ENCODE measurements around the gene TET3.
A peak's percentile ranks its signal among the peaks of the same experiment; 100 is the strongest.

The TET3 gene

GRCh38 chr2:73995810-73996209 lies 11.1 kb downstream of the TET3 start:
- Histone ChIP-seq H3K36me3 (ENCODE audit: insufficient read depth, low read length) (peaks cover 10% of the 10 kb centered on the region; the same call in 1 of the 2 replicates), H3K9ac (ENCODE audit: insufficient read length) (no peak overlapping the region), H3K4me3 (no peak overlapping the region), H3K27ac (no peak overlapping the region), H3K9me3 (ENCODE audit: low read depth, low read length) (no peaks in the 10 kb centered on the region)
- no peak for DNase-seq (ENCODE audit: low read depth, low spot score)
- TF ChIP-seq EZH2 (IDR thresholded peaks at IDR 0.05) (no peak), POLR2AphosphoS5 (IDR thresholded peaks at IDR 0.05; ENCODE audit: borderline replicate concordance, low read depth, low read length) (no peak), FOXP2 (optimal IDR thresholded peaks at IDR 0.05; ENCODE audit: control extremely low read depth, extremely low read length, insufficient read depth) (no peak)

DNA sequence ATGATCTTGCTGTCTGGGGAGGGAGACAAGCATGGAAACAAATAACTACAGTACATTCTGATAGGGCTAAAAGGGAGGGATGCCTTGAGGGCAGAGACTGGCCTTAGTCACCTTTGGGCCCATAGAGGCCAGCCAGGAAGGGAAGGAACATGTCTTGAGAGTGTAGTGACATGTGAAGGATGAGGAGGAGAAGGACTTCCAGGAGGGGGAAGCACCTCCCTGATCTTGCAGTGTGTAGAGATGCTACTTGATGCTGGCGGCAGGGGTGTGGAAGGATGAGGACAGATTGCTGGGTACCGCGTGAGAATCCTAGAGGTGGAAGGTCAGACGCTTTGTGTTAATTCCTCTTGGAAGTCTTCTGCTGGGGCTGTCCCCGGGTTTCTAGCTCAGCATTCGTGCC lies 13.1 kb downstream of the TET3 start:
- DNase-seq (ENCODE audit: low read depth, low spot score): no peak
- TF ChIP-seq POLR2AphosphoS5 (IDR thresholded peaks at IDR 0.05; ENCODE audit: borderline replicate concordance, low read depth, low read length) (no peak), FOXP2 (optimal IDR thresholded peaks at IDR 0.05; ENCODE audit: control extremely low read depth, extremely low read length, insufficient read depth) (no peak), EZH2 (IDR thresholded peaks at IDR 0.05) (no peak)
- H3K36me3 ChIP-seq (ENCODE audit: insufficient read depth, low read length): peaks cover 5% of the 10 kb centered on the region; the same call in 1 of the 2 replicates

GRCh38 chr2:73998451-73998850 lies 13.7 kb downstream of the TET3 start:
- Histone ChIP-seq H3K4me3 (no peak overlapping the region), H3K36me3 (ENCODE audit: insufficient read depth, low read length) (no peaks in the 10 kb centered on the region), H3K9ac (ENCODE audit: insufficient read length) (no peak overlapping the region), H3K9me3 (ENCODE audit: low read depth, low read length) (no peaks in the 10 kb centered on the region), H3K27ac (no peak overlapping the region)
- no peak for TF ChIP-seq FOXP2 (optimal IDR thresholded peaks at IDR 0.05; ENCODE audit: control extremely low read depth, extremely low read length, insufficient read depth)
- TF ChIP-seq EZH2 (IDR thresholded peaks at IDR 0.05): no peak
- no peak for TF ChIP-seq POLR2AphosphoS5 (IDR thresholded peaks at IDR 0.05; ENCODE audit: borderline replicate concordance, low read depth, low read length)
- DNase-seq (ENCODE audit: low read depth, low spot score): no peak

More for the DNA sequence above, 13.1 kb downstream of the TET3 start:
- no peaks in the 10 kb centered on the region for H3K9me3 ChIP-seq (ENCODE audit: low read depth, low read length)
- no peak overlapping the region for H3K4me3 ChIP-seq
- no peak overlapping the region for H3K27ac ChIP-seq
- H3K9ac ChIP-seq (ENCODE audit: insufficient read length): no peak overlapping the region

DNA sequence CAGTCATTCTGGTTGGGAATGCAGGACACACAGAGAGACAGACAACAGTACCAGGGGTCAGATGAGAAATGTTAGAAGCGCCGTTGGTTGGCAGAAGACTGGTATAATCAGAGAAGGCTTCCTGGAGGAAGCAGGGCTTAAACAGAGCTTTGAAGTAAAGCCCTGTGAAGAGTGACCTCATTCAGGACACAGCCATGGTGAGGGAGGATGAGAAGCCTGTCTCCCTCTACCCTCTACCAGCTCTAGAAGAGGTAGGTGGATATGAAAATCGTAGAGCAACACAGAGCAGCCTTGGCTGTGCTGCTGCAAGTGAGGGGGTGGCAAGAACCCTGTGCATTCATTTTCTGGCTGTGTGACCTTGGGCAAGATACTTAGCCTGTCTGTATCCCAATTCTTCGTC lies 14.2 kb downstream of the TET3 start:
- Histone ChIP-seq H3K9ac (ENCODE audit: insufficient read length) (no peak overlapping the region), H3K36me3 (ENCODE audit: insufficient read depth, low read length) (no peaks in the 10 kb centered on the region), H3K9me3 (ENCODE audit: low read depth, low read length) (no peaks in the 10 kb centered on the region), H3K27ac (no peak overlapping the region), H3K4me3 (no peak overlapping the region)
- TF ChIP-seq EZH2 (IDR thresholded peaks at IDR 0.05) (no peak), FOXP2 (optimal IDR thresholded peaks at IDR 0.05; ENCODE audit: control extremely low read depth, extremely low read length, insufficient read depth) (no peak), POLR2AphosphoS5 (IDR thresholded peaks at IDR 0.05; ENCODE audit: borderline replicate concordance, low read depth, low read length) (no peak)
- DNase-seq (ENCODE audit: low read depth, low spot score): no peak

- DNase-seq (ENCODE audit: low read depth, low spot score): no peak
- TF ChIP-seq POLR2AphosphoS5 (IDR thresholded peaks at IDR 0.05; ENCODE audit: borderline replicate concordance, low read depth, low read length) (no peak), EZH2 (IDR thresholded peaks at IDR 0.05) (no peak), FOXP2 (optimal IDR thresholded peaks at IDR 0.05; ENCODE audit: control extremely low read depth, extremely low read length, insufficient read depth) (peak; percentile 82)
- no peak overlapping the region for H3K9ac ChIP-seq (ENCODE audit: insufficient read length)
- no peaks in the 10 kb centered on the region for H3K9me3 ChIP-seq (ENCODE audit: low read depth, low read length)
- peak overlapping the region; percentile 23; the same call in 1 of the 2 replicates for H3K4me3 ChIP-seq
- no peak overlapping the region for H3K27ac ChIP-seq
- no peaks in the 10 kb centered on the region; the same call in 1 of the 2 replicates for H3K36me3 ChIP-seq (ENCODE audit: insufficient read depth, low read length)
These were observed 15.3 kb downstream of the TET3 start for GRCh38 chr2:73999881-74000597.

DNA sequence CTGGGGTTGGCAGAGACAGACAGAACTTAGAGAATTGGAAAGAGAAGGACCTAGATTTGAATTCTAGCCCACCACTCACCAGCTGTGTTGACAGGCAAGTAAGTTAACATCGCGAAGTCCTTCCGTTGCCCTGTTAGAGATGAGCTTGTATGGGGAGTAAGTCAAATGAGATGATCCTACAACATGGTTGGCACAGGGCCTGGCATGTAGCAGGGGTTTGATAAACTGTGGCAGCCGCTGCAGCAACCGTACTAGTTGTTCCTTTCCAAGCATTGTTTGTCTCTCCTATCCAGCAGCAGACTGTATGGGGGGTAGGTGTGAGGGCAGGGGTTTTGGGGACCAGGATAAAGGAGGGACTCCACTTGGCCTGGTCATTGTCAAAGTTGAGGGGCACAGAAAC lies 16.0 kb downstream of the TET3 start:
- Histone ChIP-seq H3K36me3 (ENCODE audit: insufficient read depth, low read length) (no peaks in the 10 kb centered on the region; the same call in 1 of the 2 replicates), H3K27ac (no peak overlapping the region), H3K9me3 (ENCODE audit: low read depth, low read length) (no peaks in the 10 kb centered on the region), H3K9ac (ENCODE audit: insufficient read length) (no peak overlapping the region), H3K4me3 (no peak overlapping the region)
- TF ChIP-seq FOXP2 (optimal IDR thresholded peaks at IDR 0.05; ENCODE audit: control extremely low read depth, extremely low read length, insufficient read depth): no peak
- no peak for TF ChIP-seq EZH2 (IDR thresholded peaks at IDR 0.05)
- no peak for DNase-seq (ENCODE audit: low read depth, low spot score)

DNA sequence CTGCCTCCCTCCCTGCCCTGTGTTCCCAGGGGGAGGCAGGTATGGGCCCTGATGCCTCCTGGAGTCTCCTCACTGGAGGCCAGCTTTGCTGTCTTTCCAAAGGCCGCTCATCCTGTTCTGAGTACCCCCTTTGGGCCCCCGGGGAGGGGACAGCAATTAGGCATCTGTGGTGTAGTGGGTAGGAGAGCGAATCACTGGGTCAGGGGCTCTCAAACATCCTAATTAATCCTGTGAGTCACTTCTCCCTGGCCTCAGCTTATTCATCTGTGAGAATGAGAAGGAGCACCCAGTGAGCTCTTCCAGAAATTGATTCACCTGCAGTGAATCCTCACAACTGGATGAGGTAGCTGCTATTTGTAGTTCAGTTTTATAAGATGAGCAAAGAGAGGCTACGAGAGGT lies 16.4 kb downstream of the TET3 start:
- Histone ChIP-seq H3K9ac (ENCODE audit: insufficient read length) (no peak overlapping the region), H3K9me3 (ENCODE audit: low read depth, low read length) (no peaks in the 10 kb centered on the region), H3K27ac (no peak overlapping the region), H3K36me3 (ENCODE audit: insufficient read depth, low read length) (no peaks in the 10 kb centered on the region; the same call in 1 of the 2 replicates), H3K4me3 (no peak overlapping the region)
- no peak for DNase-seq (ENCODE audit: low read depth, low spot score)
- TF ChIP-seq EZH2 (IDR thresholded peaks at IDR 0.05) (no peak), POLR2AphosphoS5 (IDR thresholded peaks at IDR 0.05; ENCODE audit: borderline replicate concordance, low read depth, low read length) (no peak), FOXP2 (optimal IDR thresholded peaks at IDR 0.05; ENCODE audit: control extremely low read depth, extremely low read length, insufficient read depth) (no peak)

GRCh38 chr2:74001781-74002504 lies 17.2 kb downstream of the TET3 start:
- Histone ChIP-seq H3K9ac (ENCODE audit: insufficient read length) (no peak overlapping the region), H3K36me3 (ENCODE audit: insufficient read depth, low read length) (no peaks in the 10 kb centered on the region; the same call in 1 of the 2 replicates), H3K9me3 (ENCODE audit: low read depth, low read length) (no peaks in the 10 kb centered on the region), H3K4me3 (peak overlapping the region; percentile 89), H3K27ac (no peak overlapping the region)
- TF ChIP-seq FOXP2 (optimal IDR thresholded peaks at IDR 0.05; ENCODE audit: control extremely low read depth, extremely low read length, insufficient read depth) (no peak), POLR2AphosphoS5 (IDR thresholded peaks at IDR 0.05; ENCODE audit: borderline replicate concordance, low read depth, low read length) (no peak), EZH2 (IDR thresholded peaks at IDR 0.05) (no peak)
- DNase-seq (ENCODE audit: low read depth, low spot score): no peak
